ENCODE measurements around the gene TTC12.
A peak's percentile ranks its signal among the peaks of the same experiment; 100 is the strongest.

TTC12 gene

GRCh38 chr11:113271551-113272245 lies 42.7 kb upstream of the TTC12 start:
- TF ChIP-seq CTCF (IDR thresholded peaks at IDR 0.05; ENCODE audit: low read depth, low read length), result no peak
- no peak overlapping the region for H3K4me3 ChIP-seq (ENCODE audit: low read depth, low read length)
- DNase-seq (ENCODE audit: low read depth, low spot score), result no peak
- in situ Hi-C loops (cut with HindIII; ENCODE audit: low sequenced_read_pairs), result no loop called here

- H3K4me3 ChIP-seq (ENCODE audit: low read depth, low read length), result no peak overlapping the region
- no peak for DNase-seq (ENCODE audit: low read depth, low spot score)
- no peak for TF ChIP-seq CTCF (IDR thresholded peaks at IDR 0.05; ENCODE audit: low read depth, low read length)
- in situ Hi-C loops (cut with HindIII; ENCODE audit: low sequenced_read_pairs), result no loop called here
Observed at GRCh38 chr11:113272281-113272680, 42.1 kb upstream of the TTC12 start.

- TF ChIP-seq CTCF (IDR thresholded peaks at IDR 0.05; ENCODE audit: low read depth, low read length), result no peak
- no peak for DNase-seq (ENCODE audit: low read depth, low spot score)
- in situ Hi-C loops (cut with HindIII; ENCODE audit: low sequenced_read_pairs), result no loop called here
- H3K4me3 ChIP-seq (ENCODE audit: low read depth, low read length), result no peak overlapping the region
Observed at GRCh38 chr11:113272927-113273615, 41.3 kb upstream of the TTC12 start.

- DNase-seq (ENCODE audit: low read depth, low spot score), result no peak
- no peak for TF ChIP-seq CTCF (IDR thresholded peaks at IDR 0.05; ENCODE audit: low read depth, low read length)
- H3K4me3 ChIP-seq (ENCODE audit: low read depth, low read length), result no peak overlapping the region
- in situ Hi-C loops (cut with HindIII; ENCODE audit: low sequenced_read_pairs), result no loop called here
Observed at GRCh38 chr11:113273720-113274119, 40.7 kb upstream of the TTC12 start.

GRCh38 chr11:113274713-113275582 lies 39.4 kb upstream of the TTC12 start:
- H3K4me3 ChIP-seq (ENCODE audit: low read depth, low read length), result no peak overlapping the region

More at GRCh38 chr11:113274713-113275582, 39.4 kb upstream of the TTC12 start:
- TF ChIP-seq CTCF (IDR thresholded peaks at IDR 0.05; ENCODE audit: low read depth, low read length), result peak; percentile 35
- no peak for DNase-seq (ENCODE audit: low read depth, low spot score)
- in situ Hi-C loops (cut with HindIII; ENCODE audit: low sequenced_read_pairs), result no loop called here
